HepG2 (cell line): ENCODE results near the gene AUNIP. TPM values are rescaled to one million over a fixed set of nuclear protein-coding genes. Genes with fewer than 3 reads are reported as not detected.

ENCODE experiments used
- CSRNP2 ChIP-seq: sonication (generic); formaldehyde crosslinking; conservative IDR thresholded peaks from 2 replicates; pipeline ENCODE4 v1.8.0; 2022; ENCODE audit warnings: low read depth, missing genetic modification reagents
- FOSL1 ChIP-seq: sonication (generic); formaldehyde crosslinking; IDR thresholded peaks from 2 replicates; pipeline ENCODE4 v1.9.0; 2021; ENCODE audit warnings: missing genetic modification reagents, borderline replicate concordance
- GABPB1 ChIP-seq: IDR thresholded peaks from 2 replicates; pipeline ENCODE4 v1.6.1; 2016; ENCODE audit warnings: mild to moderate bottlenecking, missing genetic modification reagents, moderate library complexity, missing compliant biosample characterization
- GTF3A ChIP-seq: sonication (generic); formaldehyde crosslinking; conservative IDR thresholded peaks from 2 replicates; pipeline ENCODE4 v1.4.0; 2020; ENCODE audit warnings: mild to moderate bottlenecking, missing genetic modification reagents
- KDM6A ChIP-seq: IDR thresholded peaks from 2 replicates; pipeline ENCODE4 v1.6.1; 2016; ENCODE audit warnings: low read depth
- MEF2D ChIP-seq: sonication (generic); formaldehyde crosslinking; IDR thresholded peaks from 2 replicates; pipeline ENCODE4 v1.5.1; 2020; ENCODE audit warnings: mild to moderate bottlenecking, missing genetic modification reagents
- MYPOP ChIP-seq: sonication (generic); formaldehyde crosslinking; IDR thresholded peaks from 2 replicates; pipeline ENCODE4 v1.8.1; 2023; ENCODE audit warnings: mild to moderate bottlenecking, moderate library complexity, missing genetic modification reagents
- NAIF1 ChIP-seq: sonication (generic); formaldehyde crosslinking; IDR thresholded peaks from 2 replicates; pipeline ENCODE4 v1.5.0; 2020; ENCODE audit warnings: mild to moderate bottlenecking, missing genetic modification reagents, borderline replicate concordance
- NR2F2 ChIP-seq: IDR thresholded peaks from 2 replicates; pipeline ENCODE4 v1.6.1; 2012; ENCODE audit warnings: low read depth, inconsistent platforms, borderline replicate concordance
- ONECUT2 ChIP-seq: sonication (generic); formaldehyde crosslinking; IDR thresholded peaks from 2 replicates; pipeline ENCODE4 v1.4.0; 2020; ENCODE audit warnings: missing genetic modification reagents
- TAF15 ChIP-seq: fragments of 200-400 bp; formaldehyde crosslinking; IDR thresholded peaks from one replicate; pipeline ENCODE4 v1.6.1; 2018; ENCODE audit warnings: mild to moderate bottlenecking, low read depth, low read length; ENCODE audit not compliant: poor library complexity, severe bottlenecking
- TBX3 ChIP-seq: fragments of 450-650 bp; IDR thresholded peaks from 2 replicates; pipeline ENCODE4 v1.6.1; 2017; ENCODE audit warnings: antibody characterized with exemption, mild to moderate bottlenecking, inconsistent platforms, borderline replicate concordance
- TSC22D2 ChIP-seq: sonication (generic); formaldehyde crosslinking; IDR thresholded peaks from 2 replicates; pipeline ENCODE4 v1.5.1; 2020; ENCODE audit warnings: missing genetic modification reagents, mild to moderate bottlenecking, borderline replicate concordance
- ZBTB20 ChIP-seq: sonication (generic); formaldehyde crosslinking; IDR thresholded peaks from 2 replicates; pipeline ENCODE4 v1.8.1; 2023; ENCODE audit warnings: missing genetic modification reagents, low read depth, mild to moderate bottlenecking, borderline replicate concordance
- ZBTB39 ChIP-seq: sonication (generic); formaldehyde crosslinking; IDR thresholded peaks from 2 replicates; pipeline ENCODE4 v1.5.0; 2020; ENCODE audit warnings: missing genetic modification reagents
- ZMYM2 ChIP-seq: sonication (generic); formaldehyde crosslinking; IDR thresholded peaks from 2 replicates; pipeline ENCODE4 v1.8.0; 2022; ENCODE audit warnings: mild to moderate bottlenecking, missing genetic modification reagents
- ZNF251 ChIP-seq: sonication (generic); formaldehyde crosslinking; IDR thresholded peaks from 2 replicates; pipeline ENCODE4 v1.9.0; 2021; ENCODE audit warnings: mild to moderate bottlenecking, missing genetic modification reagents
- ZNF34 ChIP-seq: sonication (generic); formaldehyde crosslinking; IDR thresholded peaks from 2 replicates; pipeline ENCODE4 v1.4.0; 2020; ENCODE audit warnings: mild to moderate bottlenecking, missing genetic modification reagents, borderline replicate concordance
- ZNF350 ChIP-seq: sonication (generic); formaldehyde crosslinking; IDR thresholded peaks from 2 replicates; pipeline ENCODE4 v1.4.0; 2020; ENCODE audit warnings: mild to moderate bottlenecking, low read depth, missing genetic modification reagents, borderline replicate concordance
- ZNF383 ChIP-seq: sonication (generic); formaldehyde crosslinking; IDR thresholded peaks from 2 replicates; pipeline ENCODE4 v1.4.0; 2020; ENCODE audit warnings: missing genetic modification reagents, mild to moderate bottlenecking, borderline replicate concordance
- ZNF567 ChIP-seq: sonication (generic); formaldehyde crosslinking; IDR thresholded peaks from 2 replicates; pipeline ENCODE4 v1.8.1; 2023; ENCODE audit warnings: mild to moderate bottlenecking, missing genetic modification reagents, borderline replicate concordance
- ZNF576 ChIP-seq: sonication (generic); formaldehyde crosslinking; IDR thresholded peaks from 2 replicates; pipeline ENCODE4 v1.4.0; 2020; ENCODE audit warnings: mild to moderate bottlenecking, missing genetic modification reagents
- ZNF775 ChIP-seq: sonication (generic); formaldehyde crosslinking; IDR thresholded peaks from 2 replicates; pipeline ENCODE4 v1.4.0; 2020; ENCODE audit warnings: missing genetic modification reagents, mild to moderate bottlenecking, moderate library complexity, borderline replicate concordance
- ZNF792 ChIP-seq: IDR thresholded peaks from 2 replicates; pipeline ENCODE4 v1.6.1; 2016
- polyA plus RNA-seq, 8 experiments: library from polyadenylated mRNA; depleted of rRNA in 3 of 8; stranded (reverse) in 7 of 8; unstranded in 1 of 8; fragments of >200 nt; fragmentation: Illumina TruSeq in 4 of 8; extraction: Trizol in 4 of 8; gene quantifications; 2 replicates each; pipeline versions ENCODE4 v1.2.1 to v1.2.3, GENCODE V29; 2011 to 2016; ENCODE audit warnings: low read depth in 4 of 8, missing spikeins in 1 of 8, mixed read lengths in 1 of 8; ENCODE audit not compliant: insufficient read depth in 1 of 8
- total RNA-seq, 5 experiments: library from RNA; depleted of rRNA; stranded (reverse); fragments of >200 nt; fragmentation: Illumina TruSeq; extraction: Trizol; gene quantifications; 2 replicates each; pipeline ENCODE4 v1.2.3, GENCODE V29; 2016; ENCODE audit warnings: low read depth in 1 of 5

Gene AUNIP
- total and polyA plus RNA-seq, 2 of the 13 experiments (the other 11 are each of a cell fraction or from before 2014, with no cell fraction given), result 3.8 to 12.3 TPM

- TF ChIP-seq ZNF775 (CRISPR knock-in tag), result no peak
- no peak for TF ChIP-seq ZNF251 (CRISPR knock-in tag)
- TF ChIP-seq KDM6A (CRISPR knock-in tag), result no peak
- TF ChIP-seq ZMYM2 (CRISPR knock-in tag), result 0 out of 2 replicates have a peak, but pooled peaks have one; percentile 34
- no peak for TF ChIP-seq NR2F2
- no peak for TF ChIP-seq TBX3
- TF ChIP-seq ZNF567 (CRISPR knock-in tag), result no peak
- TF ChIP-seq ZBTB20, result no peak
- TF ChIP-seq ZNF576 (CRISPR knock-in tag), result 0 out of 2 replicates have a peak, but pooled peaks have one; percentile 62
- peak; percentile 84; the same call in 1 of the 2 replicates for TF ChIP-seq CSRNP2
- TF ChIP-seq NAIF1 (CRISPR knock-in tag), result no peak
- TF ChIP-seq ZBTB39 (CRISPR knock-in tag), result no peak
- TF ChIP-seq ZNF383 (CRISPR knock-in tag), result no peak
- peak; percentile 81 for TF ChIP-seq ZNF792 (CRISPR knock-in tag)
- peak; percentile 76 for TF ChIP-seq GABPB1 (CRISPR knock-in tag)
- no peak for TF ChIP-seq FOSL1 (CRISPR knock-in tag)
- no peak; the same call in 1 of the 2 replicates for TF ChIP-seq ZNF34 (CRISPR knock-in tag)
- TF ChIP-seq MEF2D (CRISPR knock-in tag), result 0 out of 2 replicates have a peak, but pooled peaks have one; percentile 16
- TF ChIP-seq MYPOP, result 0 out of 2 replicates have a peak, but pooled peaks have one; percentile 41
- TF ChIP-seq ZNF350, result no peak
- no peak for TF ChIP-seq TAF15
- TF ChIP-seq GTF3A (CRISPR knock-in tag), result no peak
- 0 out of 2 replicates have a peak, but pooled peaks have one; percentile 29 for TF ChIP-seq ONECUT2 (CRISPR knock-in tag)
- peak; percentile 55; the same call in 1 of the 2 replicates for TF ChIP-seq TSC22D2 (CRISPR knock-in tag)
Measured at GRCh38 chr1:25858906-25859789, at the start of gene AUNIP (continued).
